Measurements from ENCODE around the gene RILPL1.

- TF ChIP-seq CTCF (IDR thresholded peaks at IDR 0.05), result no peak
- no peak for TF ChIP-seq POLR2A (IDR thresholded peaks at IDR 0.05)
Measured at GRCh38 chr12:123512838-123513665, 20.5 kb downstream of the RILPL1 start.

Measured in uterus (tissue), 2 donors.